GM19372 (cell line): Measurements from ENCODE around the gene VAV2.
"Not testable (repeated sequence)": the region's sequence is repeated elsewhere in the genome, so short reads cannot be mapped to it uniquely, and the experiment has no call there.

Experiments used
- ATAC-seq: cut with Tn5 transposase; IDR thresholded peaks from one replicate; pipeline ENCODE4 v1.9.1; 2021; ENCODE audit warnings: mild to moderate bottlenecking, low read depth, moderate library complexity; ENCODE audit not compliant: unreplicated experiment

Gene VAV2

GRCh38 chr9:133927041-133927440 is 65.1 kb downstream of the VAV2 start:
- ATAC-seq, result no peak

GRCh38 chr9:133926165-133926856 is 65.8 kb downstream of the VAV2 start:
- no peak for ATAC-seq

GRCh38 chr9:133924453-133924852 is 67.7 kb downstream of the VAV2 start:
- ATAC-seq, result no peak

GRCh38 chr9:133923608-133924007 is 68.5 kb downstream of the VAV2 start:
- not testable (repeated sequence) for ATAC-seq

GRCh38 chr9:133921866-133922265 is 70.3 kb downstream of the VAV2 start:
- ATAC-seq, result no peak

GRCh38 chr9:133920471-133920870 is 71.7 kb downstream of the VAV2 start:
- ATAC-seq, result no peak

GRCh38 chr9:133919253-133920115 is 72.6 kb downstream of the VAV2 start:
- ATAC-seq, result no peak

- no peak for ATAC-seq
Measured at GRCh38 chr9:133918111-133918813, 73.9 kb downstream of the VAV2 start.

GRCh38 chr9:133917375-133917774 is 74.7 kb downstream of the VAV2 start:
- no peak for ATAC-seq

- ATAC-seq, result no peak
Measured at GRCh38 chr9:133916159-133916541, 76.0 kb downstream of the VAV2 start.

- ATAC-seq, result no peak
Measured at GRCh38 chr9:133915534-133916158, 76.5 kb downstream of the VAV2 start.

- no peak for ATAC-seq
Measured at GRCh38 chr9:133914442-133915342, 77.4 kb downstream of the VAV2 start.

GRCh38 chr9:133913571-133914369 is 78.4 kb downstream of the VAV2 start:
- no peak for ATAC-seq

- ATAC-seq, result no peak
Measured at GRCh38 chr9:133910855-133911514, 81.1 kb downstream of the VAV2 start.

GRCh38 chr9:133906932-133907910 is 84.9 kb downstream of the VAV2 start:
- no peak for ATAC-seq

- no peak for ATAC-seq
Measured at GRCh38 chr9:133906218-133906617, 85.9 kb downstream of the VAV2 start.

GRCh38 chr9:133905493-133905892 is 86.6 kb downstream of the VAV2 start:
- no peak for ATAC-seq
